Embryonic facial prominence (tissue), 1 donor: ENCODE data around the gene EAPP.
A peak's percentile ranks its signal among the peaks of the same experiment; 100 is the strongest.
"Not testable (repeated sequence)": the region's sequence is repeated elsewhere in the genome, so short reads cannot be mapped to it uniquely, and the experiment has no call there.

Experiments
- DNase-seq: peaks from one replicate; pipeline ENCODE4 v3.0.0-alpha.2; 2016; ENCODE audit errors: extremely low spot score

EAPP gene

GRCh38 chr14:34539407-34540180 is at the start of gene EAPP:
EAPP (minus strand) TSS chr14:34539701; CDS start chr14:34539628, 73 bp downstream.
- DNase-seq = peak; percentile 97

- DNase-seq = no peak
Measured at GRCh38 chr14:34583525-34583924, 44.0 kb upstream of the EAPP start.

- DNase-seq = no peak
Measured at GRCh38 chr14:34582117-34582680, 42.7 kb upstream of the EAPP start.

GRCh38 chr14:34580381-34580780 is 40.9 kb upstream of the EAPP start:
- DNase-seq = no peak

- no peak for DNase-seq
Measured at GRCh38 chr14:34571771-34572170, 32.3 kb upstream of the EAPP start.

DNA sequence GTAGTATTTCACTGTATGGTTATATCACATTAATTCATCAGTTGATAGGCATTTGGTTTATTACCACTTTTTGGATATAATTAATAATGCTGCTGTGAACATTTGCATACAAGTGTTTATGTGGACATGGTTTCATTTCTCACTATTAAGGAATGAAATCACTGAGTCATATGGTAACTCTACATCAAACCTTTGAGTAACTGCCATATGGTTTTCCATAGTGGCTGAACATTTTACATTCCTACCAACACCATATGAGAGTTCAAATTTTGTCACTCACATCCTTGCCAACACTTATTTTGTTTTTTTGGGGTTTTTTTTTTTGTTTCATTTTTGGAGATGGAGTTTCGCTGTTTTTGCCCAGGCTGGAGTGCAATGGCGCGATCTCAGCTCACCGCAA is 30.2 kb upstream of the EAPP start:
- no peak for DNase-seq

DNA sequence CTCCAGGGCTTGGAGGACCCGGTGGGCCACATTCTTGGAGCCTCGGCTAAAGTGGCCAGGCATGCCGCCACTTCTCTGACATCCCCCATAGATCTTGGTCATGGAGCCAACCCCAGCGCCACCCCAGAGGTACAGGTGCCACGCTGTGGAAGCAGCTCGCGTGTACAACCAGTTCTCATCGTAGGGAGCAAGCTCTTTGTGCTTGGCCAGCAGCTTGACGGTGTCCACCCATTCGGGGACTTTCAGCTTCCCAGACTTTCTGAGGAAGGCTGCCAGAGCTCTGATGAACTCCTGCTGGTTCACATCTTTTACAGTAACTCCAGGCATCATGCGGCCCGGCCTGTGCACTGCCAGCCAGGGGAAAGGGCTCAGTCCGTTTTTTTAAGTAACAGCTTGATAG is 29.3 kb upstream of the EAPP start:
- DNase-seq = no peak

GRCh38 chr14:34562776-34563150 is 23.3 kb upstream of the EAPP start:
- DNase-seq = no peak

GRCh38 chr14:34562037-34562775 is 22.7 kb upstream of the EAPP start:
- not testable (repeated sequence) for DNase-seq

GRCh38 chr14:34556498-34556829 is 17.0 kb upstream of the EAPP start:
- DNase-seq = not testable (repeated sequence)

GRCh38 chr14:34555583-34556497 is 16.3 kb upstream of the EAPP start:
- DNase-seq = not testable (repeated sequence)

DNA sequence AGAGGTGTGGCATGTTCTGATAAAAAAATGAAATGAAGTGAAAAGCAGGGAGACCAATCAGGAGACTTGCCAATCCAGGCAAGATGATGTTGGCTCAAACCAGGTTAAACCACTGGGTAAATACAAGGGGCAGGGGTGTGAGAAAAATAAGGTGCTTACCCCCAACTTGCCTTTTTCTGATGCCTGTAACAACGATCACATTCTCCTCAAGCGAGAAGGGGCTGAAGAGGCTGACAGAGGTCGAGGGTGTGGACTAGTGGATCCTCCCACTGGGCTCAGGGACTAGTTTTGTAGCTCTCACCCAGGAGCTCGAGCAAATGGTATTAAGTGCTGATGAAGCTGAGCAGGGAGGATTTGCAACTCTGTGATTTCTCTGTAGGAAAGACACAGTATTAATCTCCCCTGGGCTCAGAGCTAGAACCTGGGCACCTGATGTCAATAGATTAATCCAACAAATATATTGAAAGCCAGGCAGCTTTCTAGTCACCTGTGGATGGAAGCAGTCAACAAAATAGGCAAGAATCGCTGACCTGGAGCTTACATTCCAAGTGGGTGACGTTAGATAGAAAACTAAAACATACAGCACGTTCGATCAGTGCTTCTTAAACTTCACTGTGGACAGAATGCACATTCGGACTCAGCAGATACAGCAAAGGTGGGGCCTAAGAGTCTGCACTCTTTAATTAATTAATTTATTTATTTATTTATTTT is 15.2 kb upstream of the EAPP start:
- DNase-seq = no peak

DNA sequence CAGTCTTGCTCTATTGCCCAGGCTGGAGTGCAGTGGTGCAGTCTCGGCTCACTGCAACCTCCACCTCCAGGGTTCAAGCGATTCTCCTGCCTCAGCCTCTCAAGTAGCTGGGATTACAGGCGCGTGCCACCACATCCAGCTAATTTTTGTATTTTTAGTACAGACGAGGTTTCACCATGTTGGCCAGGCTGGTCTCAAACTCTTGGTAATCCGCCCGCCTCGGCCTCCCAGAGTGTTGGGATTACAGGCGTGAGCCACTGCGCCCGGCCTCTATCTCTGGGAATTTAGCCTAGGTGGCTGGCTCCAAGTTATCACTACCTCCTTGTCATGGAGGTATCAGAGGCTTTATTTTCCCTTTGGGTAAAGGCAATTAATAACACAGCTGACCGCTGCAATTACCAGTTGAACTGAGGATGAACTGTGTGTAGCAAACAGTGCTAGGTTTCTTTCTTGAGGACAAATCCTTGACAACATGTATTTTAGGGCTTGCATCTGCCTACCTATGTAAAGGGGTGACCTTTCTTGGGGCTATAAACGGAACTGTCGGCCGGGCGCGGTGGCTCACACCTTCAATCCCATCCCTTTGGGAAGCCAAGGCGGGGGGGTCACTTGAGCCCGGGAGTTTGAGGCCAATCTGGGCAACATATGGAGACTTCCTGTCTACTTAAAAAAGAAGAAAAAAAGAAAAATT is 9.9 kb upstream of the EAPP start:
- not testable (repeated sequence) for DNase-seq

DNA sequence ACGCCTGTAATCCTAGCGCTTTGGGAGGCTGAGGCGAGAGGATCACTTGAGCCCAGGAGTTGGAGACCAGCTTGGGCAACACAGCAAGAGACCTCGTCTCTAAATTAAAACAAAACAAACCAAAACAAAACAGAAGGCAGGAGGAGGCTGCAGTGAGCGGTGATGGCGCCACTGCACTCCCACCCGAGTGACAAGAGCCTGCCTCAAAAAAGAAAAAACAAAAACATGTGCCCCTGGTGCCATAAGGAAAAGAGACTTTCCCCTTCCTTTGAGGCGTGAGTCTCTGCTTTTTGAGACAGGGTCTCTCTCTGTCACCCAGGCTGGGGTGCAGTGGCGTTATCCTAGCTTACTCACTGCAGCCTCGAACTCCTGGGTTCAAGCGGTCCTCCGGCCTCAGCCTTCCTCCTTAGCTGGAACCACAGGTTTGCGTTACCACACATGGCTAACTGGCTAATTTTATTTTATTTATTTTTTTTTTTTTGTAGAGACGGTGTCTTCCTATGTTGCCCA is 9.0 kb upstream of the EAPP start:
- no peak for DNase-seq

GRCh38 chr14:34547136-34547520 is 7.6 kb upstream of the EAPP start:
- DNase-seq = not testable (repeated sequence)

DNA sequence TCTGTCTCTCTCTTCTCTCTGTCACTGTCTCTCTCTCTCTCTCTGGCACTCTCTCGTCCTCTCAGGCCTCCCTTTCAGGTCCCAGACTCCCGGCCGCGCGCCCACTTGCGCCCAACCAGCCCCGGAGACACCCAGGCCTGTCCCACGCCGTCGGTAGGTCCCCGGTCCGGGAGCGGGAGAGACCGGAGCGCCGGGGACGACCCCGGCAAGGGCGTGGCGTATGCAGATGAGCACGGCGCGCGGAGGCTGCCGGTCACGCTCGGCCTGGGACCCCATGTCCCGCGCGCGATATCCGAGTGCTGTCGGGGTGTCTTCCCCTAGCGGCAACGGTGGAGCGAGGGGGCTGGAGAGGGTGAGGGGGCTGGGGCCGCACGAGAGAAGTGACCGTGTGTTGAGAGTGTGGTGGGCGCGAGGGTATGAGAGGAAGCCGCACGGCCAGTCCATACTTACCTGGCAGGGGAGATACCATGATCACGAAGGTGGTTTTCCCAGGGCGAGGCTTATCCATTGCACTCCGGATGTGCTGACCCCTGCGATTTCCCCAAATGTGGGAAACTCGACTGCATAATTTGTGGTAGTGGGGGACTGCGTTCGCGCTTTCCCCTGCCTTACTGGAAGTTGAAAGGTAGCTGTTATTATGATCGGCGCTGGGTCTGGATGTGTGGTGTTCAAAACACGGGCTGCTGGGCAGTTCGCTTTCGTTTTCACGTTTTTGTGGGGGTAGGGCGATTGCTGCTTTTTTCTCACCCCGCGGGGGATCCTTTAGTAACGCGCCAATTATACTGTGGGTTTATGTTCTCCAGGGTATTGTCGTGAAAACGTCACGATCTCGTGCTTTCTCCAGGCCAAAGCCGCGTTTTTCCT is 7.0 kb upstream of the EAPP start:
- DNase-seq = not testable (repeated sequence)

DNA sequence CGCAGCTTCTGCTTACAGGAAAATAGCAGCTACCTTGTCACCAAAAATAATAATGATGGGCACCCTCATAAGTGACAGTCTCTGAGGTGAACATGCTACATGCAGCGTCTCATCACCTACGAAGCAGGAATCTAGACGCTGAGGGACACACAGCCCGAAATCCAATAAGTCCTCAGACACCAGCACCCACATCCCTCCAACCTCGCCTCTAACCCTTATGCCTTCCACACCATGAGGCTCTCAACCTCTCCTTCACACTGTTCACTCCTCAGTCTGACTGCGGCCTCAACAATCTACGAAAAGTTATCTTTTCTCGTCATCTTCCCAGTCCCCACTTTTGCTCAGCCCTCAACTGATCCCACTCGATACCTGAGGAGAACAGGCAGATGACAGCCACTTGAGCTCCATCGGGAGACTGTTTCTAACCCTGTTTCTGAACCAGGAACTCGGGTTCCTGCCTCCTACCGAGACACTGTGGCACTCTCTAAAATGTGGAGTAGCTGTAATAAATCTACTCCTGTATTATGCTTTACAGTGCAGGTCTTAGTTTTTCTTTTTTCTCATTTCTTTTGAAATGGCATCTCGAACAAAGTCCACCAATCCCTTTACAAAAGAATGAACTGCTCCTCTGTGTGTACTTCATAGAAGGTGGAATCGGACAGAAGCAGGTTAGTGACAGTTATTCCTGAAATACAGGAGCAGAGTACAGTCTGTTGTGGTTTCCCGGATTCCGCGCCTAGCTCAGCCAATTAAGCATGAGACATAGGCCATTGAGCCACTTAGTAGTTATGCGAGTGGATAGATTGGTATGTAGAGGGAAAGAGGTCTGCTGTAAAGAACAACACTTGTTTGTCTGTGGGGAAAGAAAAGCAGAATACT is 919 bp upstream of the EAPP start:
- not testable (repeated sequence) for DNase-seq

DNA sequence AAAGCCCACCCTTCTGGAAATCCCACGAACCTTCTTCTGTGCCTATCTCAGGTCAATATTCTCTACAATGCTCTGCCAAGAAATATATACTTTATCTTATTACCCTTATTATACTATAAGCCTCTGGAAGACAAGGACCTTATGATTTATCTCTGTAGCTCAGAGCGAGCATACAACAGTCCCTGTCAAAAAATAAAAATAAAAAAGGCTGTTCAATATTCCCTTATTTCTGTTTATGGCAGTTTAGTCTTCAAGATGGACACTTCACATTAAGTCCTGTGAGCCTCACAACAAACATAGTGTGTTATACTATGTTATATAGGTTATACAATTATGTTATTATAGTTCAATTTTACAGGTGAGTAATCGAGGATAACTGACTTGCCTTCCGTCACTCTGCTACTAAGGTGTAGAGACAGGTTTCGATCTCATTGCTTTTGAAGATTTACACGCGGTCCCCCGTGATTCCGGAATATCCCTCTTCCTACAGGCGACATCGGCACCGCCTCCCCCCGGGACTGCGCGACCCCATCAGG is 562 bp downstream of the EAPP start:
- DNase-seq = no peak
